Cardiac septum (tissue), 1 donor: ENCODE measurements around the gene POU2F1. TPM values are rescaled to one million over a fixed set of nuclear protein-coding genes. Genes with fewer than 3 reads are reported as not detected.

ENCODE experiments used
- DNase-seq: peaks from one replicate; pipeline ENCODE4 v3.0.0-alpha.2; 2020; ENCODE audit warnings: low spot score
- intact Hi-C: fragments of 100-400 bp; cut with DNase I; formaldehyde crosslinking; loops from one replicate; pipeline ENCODE4 v1.14.0; 2022
- total RNA-seq: library from RNA; stranded (reverse); fragmentation: NEBNext Ultra II Directional; extraction: Animal tissue kit (Norgen Biotek cat#: 25700); gene quantifications from one replicate; pipeline ENCODE4 v1.2.1, GENCODE V29; 2021
- donor health status: DM: no; HTN: no; CAD: no.

POU2F1 gene
- total RNA-seq, 1 donor from 2014 or later: 9.9 TPM

- intact Hi-C loops: loop anchor here (5.0 kb wide), 1 partner anchor 36 kb away; no protein-coding TSS in a partner anchor
- DNase-seq: no peak
Observed at GRCh38 chr1:167262836-167263235, 42.1 kb downstream of the POU2F1 start.

DNA sequence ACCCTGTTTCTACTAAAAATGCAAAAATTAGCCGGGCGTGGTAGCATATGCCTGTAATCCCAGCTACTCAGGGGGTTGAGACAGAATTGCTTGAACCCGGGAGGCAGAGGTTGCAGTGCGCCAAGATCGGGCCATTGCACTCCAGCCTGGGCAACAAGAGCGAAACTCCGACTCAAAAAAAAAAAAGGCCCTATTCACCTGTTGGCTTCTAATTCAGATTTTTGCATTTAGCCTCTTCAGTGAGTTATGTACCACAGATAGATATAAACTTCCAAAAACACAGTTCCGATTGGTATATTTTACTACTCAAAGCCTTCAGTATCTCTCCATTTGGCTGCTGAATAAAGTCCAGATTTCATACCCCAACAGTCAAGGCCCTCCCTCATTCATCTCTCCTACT is 42.7 kb downstream of the POU2F1 start:
- intact Hi-C loops: loop anchor here (5.0 kb wide), 1 partner anchor 36 kb away; no protein-coding TSS in a partner anchor
- no peak for DNase-seq

DNA sequence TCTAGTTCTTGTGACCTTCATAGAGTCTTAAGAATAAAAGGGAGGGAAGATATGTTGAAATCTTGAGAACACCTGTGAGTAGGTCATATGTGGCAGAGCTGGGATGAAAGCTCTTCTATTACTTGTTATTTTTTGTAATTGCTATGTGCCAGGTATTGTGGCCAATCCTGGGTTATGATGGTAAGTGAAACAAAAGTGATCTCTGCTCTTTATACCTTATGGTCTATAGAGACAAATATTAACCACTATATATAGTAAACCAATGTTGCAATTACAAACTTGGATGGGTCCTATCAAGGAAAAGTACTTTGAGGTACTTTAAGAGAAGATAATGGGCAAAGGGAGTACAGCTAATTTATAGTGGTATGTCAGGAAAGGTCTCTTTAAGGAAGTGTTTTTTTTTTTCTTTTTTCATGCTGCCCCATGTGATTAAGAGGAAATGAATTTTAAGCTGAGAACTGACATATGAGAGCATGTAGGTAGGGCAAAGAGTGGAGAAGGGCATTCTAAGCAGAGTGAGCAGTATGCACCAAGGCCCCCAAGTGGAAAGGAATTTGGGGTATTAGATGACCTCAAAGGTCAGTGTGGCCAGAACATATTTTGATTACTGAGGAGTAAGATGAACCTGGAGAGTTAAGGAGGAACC is 43.3 kb downstream of the POU2F1 start:
- DNase-seq: no peak
- intact Hi-C loops: loop anchor here (5.0 kb wide), 1 partner anchor 37 kb away; no protein-coding TSS in a partner anchor

GRCh38 chr1:167266965-167267364 is 46.3 kb downstream of the POU2F1 start:
- intact Hi-C loops: loop anchor here (5.0 kb wide), 2 partner anchors 200 to 265 kb away; no protein-coding TSS in a partner anchor
- DNase-seq: no peak

DNA sequence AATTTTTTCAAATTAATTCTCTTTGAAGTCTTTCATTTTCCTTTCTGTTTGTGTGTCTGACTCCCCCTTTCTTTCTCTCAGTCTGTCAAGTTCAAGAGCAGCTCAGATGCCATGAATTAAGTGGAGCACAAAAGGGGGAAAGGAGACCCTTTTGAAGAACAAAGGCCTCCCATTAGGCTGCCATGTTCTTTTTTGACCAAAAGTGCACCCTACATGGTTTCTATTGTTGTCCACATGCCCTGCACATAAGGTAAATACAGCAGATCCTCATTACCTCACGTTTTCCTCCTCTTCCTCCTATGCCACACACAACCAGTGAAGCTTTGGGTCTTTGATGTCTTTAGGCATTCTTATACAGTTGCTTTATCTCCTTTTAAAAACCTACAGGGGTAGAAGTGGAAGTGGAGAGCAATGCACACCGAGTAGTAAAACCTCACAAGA is 47.7 kb downstream of the POU2F1 start:
- intact Hi-C loops: loop anchor here (1.0 to 5.0 kb wide), 3 partner anchors 174 to 264 kb away; no protein-coding TSS in a partner anchor
- DNase-seq: no peak

- intact Hi-C loops: no loop called here
- DNase-seq: no peak
Observed at GRCh38 chr1:167270349-167271092, 49.8 kb downstream of the POU2F1 start.

GRCh38 chr1:167272369-167272957 is 51.8 kb downstream of the POU2F1 start:
- intact Hi-C loops: no loop called here
- no peak for DNase-seq

DNA sequence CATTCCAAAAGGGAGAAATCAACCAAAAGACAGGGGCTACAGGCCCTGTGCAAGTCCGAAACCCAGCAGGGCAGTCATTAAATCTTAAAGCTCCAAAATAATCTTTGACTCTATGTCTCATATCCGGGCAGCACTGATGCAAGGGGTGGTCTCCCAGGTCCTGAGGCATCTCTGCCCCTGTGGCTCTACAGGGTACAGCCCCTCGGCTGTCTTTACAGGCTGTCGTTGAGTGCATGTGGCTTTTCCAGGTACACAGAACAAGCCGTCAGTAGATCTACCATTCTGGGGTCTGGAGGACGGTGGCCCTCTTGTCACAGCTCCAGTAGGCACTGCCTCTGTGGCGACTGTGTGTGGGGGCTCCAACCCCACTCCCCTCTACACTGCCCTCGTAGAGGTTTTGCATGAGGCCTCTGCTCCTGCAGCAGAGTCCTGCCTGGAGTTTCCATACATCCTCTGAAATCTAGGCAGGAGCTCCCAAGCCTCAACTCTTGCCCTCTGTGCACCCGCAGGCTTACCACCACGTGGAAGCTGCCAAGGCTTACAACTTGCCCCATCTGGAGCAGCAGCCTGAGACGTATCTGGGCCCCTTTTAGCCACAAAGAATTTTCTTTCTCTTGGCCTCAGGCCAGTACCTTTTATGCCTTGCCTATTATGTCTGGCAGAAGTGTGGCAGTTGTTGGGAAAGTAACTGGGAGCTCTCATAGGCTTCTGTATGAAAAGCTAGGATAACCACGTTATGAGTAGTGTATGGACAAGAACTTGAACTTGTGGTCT is 52.5 kb downstream of the POU2F1 start:
- intact Hi-C loops: no loop called here
- no peak for DNase-seq

GRCh38 chr1:167274061-167274460 is 53.4 kb downstream of the POU2F1 start:
- no peak for DNase-seq
- intact Hi-C loops: no loop called here

DNA sequence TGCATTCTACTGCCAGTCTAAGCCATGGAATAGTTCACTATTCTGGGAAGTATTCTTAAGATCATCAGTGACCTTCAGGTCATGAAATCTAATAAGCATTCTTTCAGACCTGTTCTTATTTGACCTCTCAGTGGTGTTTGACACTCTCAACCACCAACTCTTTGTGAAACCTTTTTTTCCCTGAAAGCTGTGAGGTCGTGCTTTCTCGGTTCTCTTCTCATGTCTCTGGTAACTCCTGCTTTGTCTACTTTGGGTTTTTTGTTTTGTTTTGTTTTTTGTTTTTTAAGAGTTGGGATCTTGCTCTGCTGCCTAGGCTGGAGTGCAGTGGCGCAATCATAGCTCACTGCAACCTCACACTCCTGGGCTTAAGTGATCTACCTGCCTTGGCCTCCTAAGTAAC is 56.3 kb downstream of the POU2F1 start:
- intact Hi-C loops: no loop called here

GRCh38 chr1:167278497-167278896 is 57.8 kb downstream of the POU2F1 start:
- intact Hi-C loops: no loop called here

More for the DNA sequence above, 56.3 kb downstream of the POU2F1 start:
- no peak for DNase-seq

DNA sequence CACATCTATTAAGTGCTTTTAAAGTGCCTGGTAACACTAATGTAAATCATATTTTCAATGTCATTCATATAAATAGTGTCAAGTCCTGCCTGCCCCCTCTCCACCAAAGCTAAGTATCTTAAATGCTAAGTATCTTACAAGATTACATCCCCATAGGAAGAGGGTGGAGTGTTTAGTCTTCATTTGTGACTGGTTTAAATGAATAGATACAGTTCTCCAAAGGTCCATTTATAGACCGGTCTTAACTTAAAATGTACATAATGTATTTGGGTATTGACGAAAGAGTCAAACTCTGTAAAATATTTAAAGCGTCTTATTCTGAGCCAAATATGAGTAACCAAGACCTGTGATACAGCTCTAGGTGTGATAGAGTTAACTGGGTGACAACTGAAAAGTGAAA is 60.2 kb downstream of the POU2F1 start:
- no peak for DNase-seq
- intact Hi-C loops: no loop called here

More at GRCh38 chr1:167278497-167278896, 57.8 kb downstream of the POU2F1 start:
- DNase-seq: no peak

DNA sequence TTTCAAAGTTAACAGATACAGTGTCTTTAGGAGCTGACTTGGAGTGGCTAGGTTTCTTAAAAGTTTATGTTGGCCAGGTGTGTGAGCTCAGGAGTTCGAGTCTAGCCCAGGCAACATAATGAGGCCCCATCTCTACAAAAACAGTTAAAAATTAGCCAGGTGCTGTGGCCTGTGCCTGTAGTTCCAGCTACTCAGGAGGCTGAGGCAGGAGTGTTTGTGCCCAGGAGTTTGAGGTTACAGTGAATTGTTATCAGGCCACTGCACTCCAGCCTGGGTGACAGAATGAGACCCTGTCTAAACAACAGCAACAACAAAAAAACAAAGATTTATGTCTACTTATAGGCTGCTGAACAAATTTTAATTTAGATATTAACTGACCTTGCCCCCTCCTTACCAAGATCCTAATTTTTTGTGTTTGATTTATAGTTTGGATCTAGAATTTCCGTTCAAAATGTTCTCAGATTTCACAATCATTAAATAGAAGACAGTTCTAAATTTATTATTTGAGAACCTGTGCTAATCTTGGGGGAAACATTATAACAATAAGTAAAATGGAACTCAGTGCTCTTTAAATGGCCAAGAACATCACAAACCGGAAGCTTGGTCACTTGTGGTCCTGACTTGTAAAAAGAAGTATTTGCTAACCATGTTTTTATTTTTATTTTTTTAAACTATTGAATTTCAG is 67.8 kb downstream of the POU2F1 start:
- DNase-seq: no peak

DNA sequence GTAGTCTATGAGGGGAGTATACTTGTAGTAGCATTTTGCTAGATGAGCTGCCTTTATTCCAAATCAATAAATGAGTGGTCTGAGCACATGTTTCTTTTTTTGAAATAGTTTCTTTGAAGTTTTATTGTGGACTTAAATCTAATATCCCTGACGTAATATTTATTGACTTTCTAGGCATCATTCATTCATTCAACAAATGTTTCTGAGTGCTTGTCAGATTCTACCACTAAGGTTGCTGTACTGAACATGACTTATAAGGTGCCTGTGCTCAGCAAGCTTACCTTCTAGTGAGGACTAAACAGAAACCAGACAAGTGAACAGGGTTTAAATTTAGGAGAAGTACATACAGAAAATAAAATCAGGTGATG is 68.4 kb downstream of the POU2F1 start:
- intact Hi-C loops: no loop called here
- no peak for DNase-seq

More for the DNA sequence above, 67.8 kb downstream of the POU2F1 start:
- intact Hi-C loops: no loop called here

DNA sequence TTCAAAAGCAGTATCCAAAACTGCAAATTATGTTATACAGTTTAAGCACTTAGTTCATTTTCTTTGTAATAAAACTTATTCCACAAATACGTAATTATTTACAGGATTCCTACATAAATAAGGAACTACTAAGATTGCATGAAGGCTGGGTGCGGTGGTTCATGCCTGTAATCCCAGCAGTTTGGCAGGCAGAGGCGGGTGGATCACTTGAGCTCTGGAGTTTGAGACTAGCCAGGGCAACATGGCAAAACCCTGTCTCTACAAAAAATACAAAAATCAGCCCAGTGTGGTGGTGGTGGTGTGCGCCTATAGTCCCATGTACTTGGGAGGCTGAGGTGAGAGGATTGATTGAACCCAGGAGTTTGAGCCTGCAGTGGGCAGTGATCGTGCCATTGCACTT is 69.3 kb downstream of the POU2F1 start:
- DNase-seq: no peak
- intact Hi-C loops: no loop called here

GRCh38 chr1:167291539-167292185 is 71.0 kb downstream of the POU2F1 start:
- intact Hi-C loops: no loop called here
- DNase-seq: no peak

GRCh38 chr1:167292216-167292615 is 71.5 kb downstream of the POU2F1 start:
- intact Hi-C loops: no loop called here
- DNase-seq: no peak

- intact Hi-C loops: no loop called here
Observed at GRCh38 chr1:167293057-167293456, 72.4 kb downstream of the POU2F1 start.

GRCh38 chr1:167294528-167294927 is 73.8 kb downstream of the POU2F1 start:
- no peak for DNase-seq

More at GRCh38 chr1:167293057-167293456, 72.4 kb downstream of the POU2F1 start:
- no peak for DNase-seq

More at GRCh38 chr1:167294528-167294927, 73.8 kb downstream of the POU2F1 start:
- intact Hi-C loops: no loop called here
